HG03039 (cell line): ENCODE measurements around the gene CRB2.

ENCODE experiments used
- ATAC-seq: cut with Tn5 transposase; IDR thresholded peaks from one replicate; pipeline ENCODE4 v1.9.1; 2021; ENCODE audit warnings: mild to moderate bottlenecking, moderate library complexity; ENCODE audit not compliant: unreplicated experiment

The CRB2 gene

DNA sequence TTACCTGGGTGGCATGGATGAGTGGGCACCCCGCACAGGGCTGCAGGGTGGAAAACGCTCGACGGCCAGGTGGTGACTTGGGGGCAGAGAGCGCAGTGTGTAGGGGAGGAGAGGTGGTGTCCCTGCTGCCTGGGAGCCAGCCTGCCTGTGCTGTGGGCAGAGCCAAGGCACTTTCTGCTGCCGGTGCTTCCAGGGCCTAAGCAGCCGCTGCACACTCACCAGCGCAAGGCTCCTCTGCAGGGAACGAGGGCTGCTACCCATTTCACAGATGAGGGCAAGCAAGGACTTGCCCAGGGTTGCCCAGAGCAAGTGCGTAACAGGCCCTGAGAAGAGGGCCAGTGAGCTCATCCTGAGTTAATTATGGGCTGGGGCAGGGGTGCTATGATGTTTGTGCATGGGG is 62.5 kb downstream of the CRB2 start:
- no peak for ATAC-seq

DNA sequence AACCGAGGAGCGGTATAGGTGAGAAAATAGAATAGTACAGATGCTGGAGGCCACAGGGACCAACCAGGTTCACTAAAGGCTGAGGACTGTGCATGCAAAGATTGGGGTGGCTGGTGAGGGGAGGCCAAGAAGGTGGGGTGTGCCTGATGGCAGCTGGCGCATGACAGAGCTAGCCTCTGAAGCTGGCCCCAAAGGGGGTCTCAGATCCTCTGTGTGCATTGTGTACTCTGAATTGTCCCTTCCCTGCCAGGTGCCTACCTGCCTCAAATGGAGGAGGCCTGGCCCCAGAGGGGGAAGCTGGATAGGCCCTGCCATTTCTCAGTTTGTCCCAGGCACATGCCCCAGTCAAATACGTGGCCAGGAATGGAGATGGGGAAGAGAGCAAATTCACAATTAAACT is 63.1 kb downstream of the CRB2 start:
- no peak for ATAC-seq

DNA sequence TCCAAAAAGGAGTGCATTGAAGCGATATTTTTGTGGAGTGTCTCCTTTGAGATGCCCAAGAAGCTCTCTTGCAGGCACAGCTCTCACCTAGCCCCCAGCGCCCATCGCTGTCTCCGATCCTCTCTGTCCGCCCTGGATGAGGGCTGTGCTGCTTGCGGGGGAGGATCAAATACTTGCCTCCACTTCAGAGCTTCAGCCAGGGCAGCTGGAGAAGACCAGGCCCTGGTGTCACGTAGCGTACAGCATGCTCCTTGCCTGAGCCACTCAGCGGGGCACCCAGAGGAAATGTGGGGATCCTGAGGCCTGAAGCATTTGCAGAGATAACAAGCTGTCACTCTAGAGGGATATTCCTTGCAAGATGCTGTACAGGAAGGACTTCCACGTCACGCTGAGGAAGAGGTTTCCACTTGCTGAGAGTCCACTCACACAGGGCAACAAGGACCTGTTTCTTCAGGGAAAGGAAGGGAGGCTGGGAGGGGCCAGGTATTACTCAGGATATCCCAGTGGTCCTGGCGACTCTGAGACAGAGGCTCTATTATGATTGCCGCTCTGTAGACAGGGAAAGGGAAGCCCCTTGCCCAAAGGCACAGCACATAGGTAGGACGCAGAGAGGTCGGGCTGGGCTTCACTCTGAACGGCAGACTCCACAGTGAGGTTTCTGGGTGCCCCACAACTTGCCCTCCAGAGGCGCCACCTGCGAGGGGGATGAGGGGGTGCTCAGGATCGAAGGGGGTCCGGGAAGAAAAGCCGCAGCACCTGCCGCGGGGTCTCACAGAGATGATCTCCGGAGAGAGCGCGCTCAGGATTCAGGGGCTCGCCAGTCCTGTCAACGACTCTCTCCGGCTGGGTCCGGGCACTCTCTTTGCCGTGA is 64.0 kb downstream of the CRB2 start:
- ATAC-seq: no peak

DNA sequence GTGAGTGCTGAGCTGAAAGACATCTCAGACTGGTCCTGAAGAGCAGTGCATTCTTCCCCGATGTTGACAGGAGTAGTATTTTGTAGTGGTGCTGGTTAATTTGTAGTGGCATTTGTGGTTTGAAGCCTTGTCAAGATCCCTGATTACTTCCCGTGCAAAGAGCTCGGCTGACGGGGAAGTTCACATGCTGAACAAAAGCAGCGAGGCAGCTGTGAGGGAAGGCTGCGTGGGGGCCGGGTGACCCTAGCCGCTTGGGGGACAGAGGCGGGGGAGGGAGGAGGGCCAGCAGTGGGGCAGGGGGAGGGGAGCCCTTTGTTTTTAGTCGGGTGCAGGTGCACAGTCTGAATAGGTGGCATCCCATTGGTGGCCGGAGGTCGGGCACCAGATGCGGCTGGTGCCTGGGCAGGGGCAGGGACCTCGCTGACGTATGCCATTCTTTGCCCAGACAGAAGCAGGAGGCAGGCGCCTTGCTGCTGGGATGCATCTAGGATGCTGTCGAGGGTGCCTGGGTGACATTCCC is 64.7 kb downstream of the CRB2 start:
- ATAC-seq: no peak

DNA sequence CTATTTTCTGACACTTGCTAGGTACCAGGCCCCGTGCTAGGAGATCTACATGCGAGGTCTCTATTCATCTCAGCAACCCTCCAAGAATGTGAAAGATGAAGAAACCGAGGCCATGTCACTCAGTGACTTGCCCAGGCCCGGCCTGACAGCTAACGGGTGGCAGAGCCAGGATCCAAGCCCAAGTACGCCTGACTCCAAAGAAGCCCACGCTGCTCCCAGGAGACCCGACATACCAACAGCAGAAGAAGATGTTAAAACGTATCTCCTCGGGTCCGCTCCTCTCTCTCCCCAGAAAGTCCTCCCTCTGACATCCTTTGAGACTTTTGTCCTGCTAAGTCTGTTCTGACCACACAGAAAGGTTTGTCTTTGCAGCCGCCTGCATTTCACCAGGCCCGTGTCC is 65.2 kb downstream of the CRB2 start:
- ATAC-seq: no peak

DNA sequence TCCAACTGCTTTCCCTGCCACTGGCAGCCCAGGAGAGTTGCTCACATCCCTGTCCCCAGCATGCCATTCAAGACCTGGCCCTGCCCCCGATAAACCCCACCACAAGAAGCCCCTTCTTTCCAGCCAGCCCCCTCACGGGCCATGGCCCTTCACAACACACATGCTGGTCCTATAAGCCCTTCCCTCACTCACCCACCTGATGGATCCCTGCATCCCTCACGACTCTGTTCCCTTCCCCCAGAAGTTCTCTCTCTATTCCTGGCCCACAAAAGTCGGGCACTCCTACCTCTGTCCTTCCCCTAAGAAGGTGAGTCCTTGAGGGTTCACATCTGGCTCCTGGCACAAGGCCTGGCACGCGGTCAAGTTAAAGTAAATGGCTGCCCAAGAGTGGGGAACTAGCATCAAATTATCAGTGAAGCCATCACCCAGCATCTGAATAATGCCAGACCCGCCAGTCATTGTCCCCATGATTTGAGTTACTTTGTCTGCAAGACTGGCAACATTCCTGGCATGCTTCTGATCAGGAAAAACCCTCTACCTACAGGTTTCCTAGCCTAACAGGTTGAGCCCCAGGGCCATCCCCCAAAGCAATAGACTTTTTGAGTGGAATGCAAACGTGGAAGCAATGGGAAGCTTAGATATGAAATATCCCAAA is 65.9 kb downstream of the CRB2 start:
- no peak for ATAC-seq

DNA sequence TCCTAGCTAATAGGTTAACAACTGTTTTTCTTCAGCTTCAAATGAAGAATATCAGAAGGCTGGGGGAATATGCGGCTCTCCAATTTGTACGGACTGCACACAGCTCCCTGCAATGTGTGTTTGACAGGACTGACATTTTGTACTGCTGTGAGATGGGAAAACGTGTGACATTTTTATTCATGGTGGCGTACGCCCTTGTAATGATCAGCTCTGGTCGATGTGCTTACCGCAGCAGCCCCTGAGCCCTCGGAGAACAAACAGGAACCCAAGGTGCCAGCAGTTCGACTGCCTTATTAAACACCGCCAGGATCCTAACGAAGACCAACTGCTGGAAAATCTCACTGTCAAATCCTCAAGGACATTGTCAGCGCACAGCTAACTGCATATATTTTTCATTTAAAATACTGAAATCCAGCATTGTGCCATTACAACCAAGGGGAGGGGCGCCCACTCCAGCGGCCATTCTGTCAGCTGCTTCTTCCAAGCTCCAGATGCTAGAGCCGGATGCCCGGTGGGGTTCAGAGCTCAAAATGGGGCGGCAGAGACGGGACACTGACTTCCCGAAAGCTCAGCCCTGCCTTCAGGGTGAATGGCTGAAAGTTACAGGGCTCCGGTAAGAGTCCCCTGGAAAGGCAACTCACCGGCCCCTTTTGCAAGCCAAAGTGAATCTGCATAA is 66.8 kb downstream of the CRB2 start:
- ATAC-seq: no peak

DNA sequence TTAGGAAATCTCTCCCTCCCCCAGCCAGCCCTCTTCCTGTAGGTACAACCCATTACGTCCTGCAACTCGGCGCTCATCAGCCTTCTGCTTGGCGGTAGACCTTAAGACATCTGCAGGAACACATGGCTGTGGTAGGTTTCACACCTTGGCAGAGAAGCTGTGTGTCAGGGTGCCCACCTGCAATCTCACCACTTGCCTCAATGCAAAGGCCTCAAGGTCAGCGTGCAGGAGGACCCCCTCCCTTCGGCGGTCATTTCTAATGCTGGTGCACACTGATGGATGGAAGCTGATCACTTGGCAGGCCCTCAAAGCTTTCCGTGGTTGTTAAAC is 67.3 kb downstream of the CRB2 start:
- no peak for ATAC-seq

DNA sequence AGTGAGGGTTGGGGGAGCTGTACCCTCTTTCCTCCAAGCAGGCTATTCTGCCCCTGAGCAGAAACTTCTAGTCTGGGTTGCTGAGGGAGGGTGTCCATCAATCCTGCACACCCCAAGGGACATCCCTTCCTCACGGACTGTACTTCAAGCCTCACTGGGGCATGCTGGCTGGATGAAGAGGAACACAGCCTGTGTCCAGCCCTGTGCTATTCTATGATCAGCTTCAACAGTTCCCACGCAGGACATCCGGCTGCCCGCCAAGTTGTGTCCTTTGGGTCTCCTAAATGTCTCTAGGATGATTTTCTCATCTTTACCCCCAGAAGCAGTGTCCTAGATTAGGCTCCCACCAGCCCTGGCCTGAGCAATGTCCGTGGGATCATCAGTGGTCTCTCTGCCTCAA is 68.1 kb downstream of the CRB2 start:
- no peak for ATAC-seq

DNA sequence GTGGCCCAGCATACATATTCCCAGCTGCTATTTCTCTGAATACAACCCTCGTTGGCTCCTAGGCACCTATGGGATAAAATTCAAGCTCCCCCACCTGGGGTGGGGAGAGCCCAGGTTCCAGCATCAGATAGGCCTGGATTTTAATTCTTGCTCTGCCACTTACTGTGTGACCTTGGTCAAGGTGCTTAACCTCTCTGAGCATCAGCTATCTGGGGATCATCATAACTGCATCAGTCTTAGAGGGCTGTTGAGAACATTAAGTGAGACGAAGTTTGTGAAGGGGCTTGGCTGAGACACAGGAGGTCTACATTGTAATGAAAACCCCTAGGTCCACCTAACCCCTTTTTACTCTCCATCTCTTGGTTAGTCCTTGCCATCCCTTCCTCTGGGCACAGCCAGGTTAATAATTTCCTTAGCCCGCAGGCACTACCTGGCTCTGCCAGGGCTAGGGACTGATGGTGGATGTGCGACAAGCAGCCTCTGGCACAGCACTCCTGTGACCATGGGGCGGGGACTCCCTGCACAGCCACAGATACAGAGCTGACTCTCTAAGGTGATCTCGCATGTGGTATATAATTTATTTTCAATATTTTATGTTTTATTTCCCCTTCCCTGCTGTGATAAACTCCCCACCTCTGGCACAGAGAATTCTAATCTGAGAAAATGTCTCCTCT is 68.7 kb downstream of the CRB2 start:
- ATAC-seq: no peak

DNA sequence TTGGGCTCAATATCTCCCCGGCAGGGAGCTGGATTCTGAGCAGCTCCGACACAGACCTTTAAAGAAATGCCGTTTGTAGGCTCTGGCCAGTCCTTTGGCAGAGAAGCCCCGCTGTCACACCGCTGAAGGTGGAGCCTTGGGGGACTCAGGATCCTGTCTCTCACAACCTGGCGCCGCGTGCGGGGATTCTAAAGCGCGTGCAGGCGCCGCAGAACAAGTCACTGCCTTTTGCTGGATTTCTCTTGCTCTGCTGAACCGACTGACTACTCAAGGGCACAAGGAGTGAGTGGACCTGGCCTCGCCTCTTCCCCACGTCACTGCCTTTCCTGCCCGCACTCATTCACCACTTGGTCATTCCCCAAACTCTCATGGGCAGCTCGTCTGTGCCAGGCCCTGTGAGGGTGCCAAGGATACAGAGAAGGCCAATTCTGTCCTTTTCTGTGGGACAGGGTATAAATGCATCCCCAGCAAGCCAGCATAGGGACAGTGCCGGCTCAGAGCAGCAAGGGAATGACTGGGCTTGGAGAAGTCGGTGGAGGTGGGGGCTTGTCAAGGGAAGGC is 69.3 kb downstream of the CRB2 start:
- ATAC-seq: no peak

DNA sequence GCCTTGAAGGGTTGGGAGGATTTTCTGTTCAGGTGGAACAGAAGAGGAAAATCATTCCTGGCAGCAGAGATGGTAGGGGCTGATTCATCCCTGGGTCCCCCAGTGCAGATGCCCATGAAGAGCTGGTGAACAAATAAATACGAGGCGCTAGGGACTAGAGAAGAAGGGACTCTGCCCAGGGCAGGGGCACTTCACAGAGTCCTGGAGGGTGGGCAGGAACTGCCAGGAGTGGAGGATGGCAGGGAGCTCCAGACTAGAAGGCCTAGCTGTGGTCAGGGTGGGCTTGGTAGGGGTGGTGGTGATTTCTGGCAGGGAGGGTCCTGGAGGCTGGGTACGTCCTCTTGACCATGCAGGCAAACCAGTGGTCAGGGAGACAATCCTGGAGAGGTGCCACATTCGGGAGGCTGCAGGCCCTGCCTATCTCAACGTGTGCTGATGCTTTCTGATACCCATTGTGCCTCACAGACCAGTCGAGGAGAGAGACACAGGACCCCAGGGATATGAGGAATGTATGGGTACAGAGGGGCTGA is 69.9 kb downstream of the CRB2 start:
- no peak for ATAC-seq

DNA sequence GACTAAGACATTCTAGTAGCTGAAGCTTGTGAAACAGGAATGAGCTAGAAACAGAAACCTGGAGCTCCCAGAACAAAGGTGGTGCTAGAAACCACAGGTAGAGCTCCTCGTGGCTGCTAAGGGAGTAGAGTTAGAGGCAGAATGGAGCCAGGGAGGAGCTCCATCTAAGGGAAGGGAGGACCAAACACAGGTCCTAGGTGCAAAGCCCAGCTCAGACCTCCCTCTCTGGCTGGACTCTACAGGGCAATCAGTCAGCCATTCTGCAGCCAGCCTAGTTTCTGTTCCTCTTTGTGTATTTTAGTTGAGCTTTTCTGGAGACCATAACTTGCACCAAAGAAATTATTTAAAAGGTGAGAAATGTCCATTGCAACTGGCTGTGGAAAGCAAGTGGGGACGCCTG is 70.4 kb downstream of the CRB2 start:
- no peak for ATAC-seq
